GM23338 (cell line): ENCODE measurements around the gene KLHL22.

Experiments
- CREB1 ChIP-seq: fragments of 250-450 bp; sonication (Bioruptor Pico); IDR thresholded peaks from 2 replicates; pipeline ENCODE4 v1.5.0; 2020; ENCODE audit warnings: low read depth, mild to moderate bottlenecking, moderate library complexity
- CTCF ChIP-seq, 2 experiments: fragments of 200-600 bp in 1 of 2; sonication (generic) in 1 of 2; conservative IDR thresholded peaks; 2 replicates each; pipeline versions ENCODE4 v1.5.1 to v1.6.1; 2016 to 2017; ENCODE audit warnings: antibody characterized with exemption in 2 of 2, low read depth in 2 of 2, mild to moderate bottlenecking in 2 of 2, moderate library complexity in 1 of 2
- EZH2 ChIP-seq: fragments of 200-600 bp; sonication (generic); IDR thresholded peaks from one replicate; pipeline ENCODE4 v1.8.0; 2017; ENCODE audit warnings: antibody characterized with exemption, mild to moderate bottlenecking, low read depth; ENCODE audit not compliant: unreplicated experiment
- EZH2phosphoT487 ChIP-seq: fragments of 200-600 bp; sonication (generic); IDR thresholded peaks from one replicate; pipeline ENCODE4 v1.8.1; 2018; ENCODE audit warnings: antibody characterized with exemption; ENCODE audit not compliant: unreplicated experiment
- JUNB ChIP-seq: IDR thresholded peaks from one replicate; pipeline ENCODE4 v1.6.1; 2016; ENCODE audit warnings: antibody characterized with exemption; ENCODE audit not compliant: unreplicated experiment
- NANOG ChIP-seq: IDR thresholded peaks from 2 replicates; pipeline ENCODE4 v1.6.1; 2016; ENCODE audit warnings: antibody characterized with exemption, borderline replicate concordance
- POLR2AphosphoS5 ChIP-seq: IDR thresholded peaks from 2 replicates; pipeline ENCODE4 v1.6.1; 2016; ENCODE audit warnings: antibody characterized with exemption, low read depth
- STAT1 ChIP-seq: IDR thresholded peaks from one replicate; pipeline ENCODE4 v1.6.1; 2016; ENCODE audit warnings: antibody characterized with exemption; ENCODE audit not compliant: unreplicated experiment
- ZNF114 ChIP-seq: fragments of 250-450 bp; sonication (Bioruptor Pico); IDR thresholded peaks from 2 replicates; pipeline ENCODE4 v1.5.0; 2020; ENCODE audit warnings: mild to moderate bottlenecking, moderate library complexity
- TF ChIP-seq, protein P1 (sequence below): IDR thresholded peaks from one replicate; pipeline ENCODE4 v1.6.1; 2018; ENCODE audit warnings: antibody characterized with exemption; ENCODE audit not compliant: unreplicated experiment
- TF ChIP-seq, protein P2 (sequence below): IDR thresholded peaks from 2 replicates; pipeline ENCODE4 v1.6.1; 2016; ENCODE audit warnings: antibody characterized with exemption

- TF ChIP-seq EZH2 (no peak), CTCF (conservative IDR thresholded peaks at IDR 0.05; ENCODE audit: low read depth in 2 of 2) (no peak), POLR2AphosphoS5 (no peak), EZH2phosphoT487 (no peak), CREB1 (CRISPR knock-in tag) (no peak), JUNB (no peak), STAT1 (no peak), ZNF114 (CRISPR knock-in tag) (no peak), NANOG (no peak)
- TF ChIP-seq, protein P1, sequence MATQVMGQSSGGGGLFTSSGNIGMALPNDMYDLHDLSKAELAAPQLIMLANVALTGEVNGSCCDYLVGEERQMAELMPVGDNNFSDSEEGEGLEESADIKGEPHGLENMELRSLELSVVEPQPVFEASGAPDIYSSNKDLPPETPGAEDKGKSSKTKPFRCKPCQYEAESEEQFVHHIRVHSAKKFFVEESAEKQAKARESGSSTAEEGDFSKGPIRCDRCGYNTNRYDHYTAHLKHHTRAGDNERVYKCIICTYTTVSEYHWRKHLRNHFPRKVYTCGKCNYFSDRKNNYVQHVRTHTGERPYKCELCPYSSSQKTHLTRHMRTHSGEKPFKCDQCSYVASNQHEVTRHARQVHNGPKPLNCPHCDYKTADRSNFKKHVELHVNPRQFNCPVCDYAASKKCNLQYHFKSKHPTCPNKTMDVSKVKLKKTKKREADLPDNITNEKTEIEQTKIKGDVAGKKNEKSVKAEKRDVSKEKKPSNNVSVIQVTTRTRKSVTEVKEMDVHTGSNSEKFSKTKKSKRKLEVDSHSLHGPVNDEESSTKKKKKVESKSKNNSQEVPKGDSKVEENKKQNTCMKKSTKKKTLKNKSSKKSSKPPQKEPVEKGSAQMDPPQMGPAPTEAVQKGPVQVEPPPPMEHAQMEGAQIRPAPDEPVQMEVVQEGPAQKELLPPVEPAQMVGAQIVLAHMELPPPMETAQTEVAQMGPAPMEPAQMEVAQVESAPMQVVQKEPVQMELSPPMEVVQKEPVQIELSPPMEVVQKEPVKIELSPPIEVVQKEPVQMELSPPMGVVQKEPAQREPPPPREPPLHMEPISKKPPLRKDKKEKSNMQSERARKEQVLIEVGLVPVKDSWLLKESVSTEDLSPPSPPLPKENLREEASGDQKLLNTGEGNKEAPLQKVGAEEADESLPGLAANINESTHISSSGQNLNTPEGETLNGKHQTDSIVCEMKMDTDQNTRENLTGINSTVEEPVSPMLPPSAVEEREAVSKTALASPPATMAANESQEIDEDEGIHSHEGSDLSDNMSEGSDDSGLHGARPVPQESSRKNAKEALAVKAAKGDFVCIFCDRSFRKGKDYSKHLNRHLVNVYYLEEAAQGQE = no peak
- TF ChIP-seq, protein P2, sequence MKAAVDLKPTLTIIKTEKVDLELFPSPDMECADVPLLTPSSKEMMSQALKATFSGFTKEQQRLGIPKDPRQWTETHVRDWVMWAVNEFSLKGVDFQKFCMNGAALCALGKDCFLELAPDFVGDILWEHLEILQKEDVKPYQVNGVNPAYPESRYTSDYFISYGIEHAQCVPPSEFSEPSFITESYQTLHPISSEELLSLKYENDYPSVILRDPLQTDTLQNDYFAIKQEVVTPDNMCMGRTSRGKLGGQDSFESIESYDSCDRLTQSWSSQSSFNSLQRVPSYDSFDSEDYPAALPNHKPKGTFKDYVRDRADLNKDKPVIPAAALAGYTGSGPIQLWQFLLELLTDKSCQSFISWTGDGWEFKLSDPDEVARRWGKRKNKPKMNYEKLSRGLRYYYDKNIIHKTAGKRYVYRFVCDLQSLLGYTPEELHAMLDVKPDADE = no peak
Measured at GRCh38 chr22:20441631-20442484, 53.7 kb downstream of the KLHL22 start.
